Calu3 (cell line): ENCODE results near the gene BMP6. TPM values are rescaled to one million over a fixed set of nuclear protein-coding genes. Genes with fewer than 3 reads are reported as not detected.

Source experiments
- BruUV-seq: library from RNA; stranded (reverse); fragments of 400-500 nt; replicated peaks from 2 replicates; lab custom pipeline; 2021; lab: Mats Ljungman, UMichigan
- CTCF ChIA-PET: fragments of 300-600 bp; sonication (Branson Sonifier 250); formaldehyde crosslinking; loops from one replicate; lab custom pipeline; 2022; ENCODE audit warnings: antibody characterized with exemption; lab: Charles Lee
- DNase-seq: peaks from one replicate; pipeline ENCODE4 v3.0.0; 2022
- H3K27ac Mint-ChIP-seq: one replicate; pipeline ENCODE4 v1.8.0; 2022; ENCODE audit warnings: mixed read lengths; ENCODE audit not compliant: unreplicated experiment
- H3K27me3 Mint-ChIP-seq: one replicate; pipeline ENCODE4 v1.8.0; 2022; ENCODE audit warnings: mixed read lengths; ENCODE audit not compliant: unreplicated experiment
- H3K36me3 Mint-ChIP-seq: one replicate; pipeline ENCODE4 v1.8.0; 2022; ENCODE audit warnings: mild to moderate bottlenecking, moderate library complexity, mixed read lengths; ENCODE audit not compliant: insufficient read depth, unreplicated experiment
- H3K4me1 Mint-ChIP-seq: one replicate; pipeline ENCODE4 v1.8.0; 2022; ENCODE audit warnings: mild to moderate bottlenecking, low read depth, mixed read lengths; ENCODE audit not compliant: unreplicated experiment
- H3K4me3 Mint-ChIP-seq: one replicate; pipeline ENCODE4 v1.8.0; 2022; ENCODE audit warnings: mild to moderate bottlenecking, low read depth, moderate library complexity, mixed read lengths; ENCODE audit not compliant: unreplicated experiment
- H3K9me3 Mint-ChIP-seq: one replicate; pipeline ENCODE4 v1.8.0; 2022; ENCODE audit warnings: low read depth, mixed read lengths; ENCODE audit not compliant: unreplicated experiment
- CTCF ChIP-seq: fragments of 200-600 bp; IDR thresholded peaks from one replicate; pipeline ENCODE4 v1.8.0; 2022; ENCODE audit warnings: antibody characterized with exemption; ENCODE audit not compliant: unreplicated experiment
- intact Hi-C: fragments of 100-400 bp; cut with micrococcal nuclease; formaldehyde crosslinking; loops from one replicate; pipeline ENCODE4 v1.10.0; 2022; ENCODE audit not compliant: unreplicated experiment
- total RNA-seq: library from RNA; stranded (reverse); gene quantifications from 2 replicates; pipeline ENCODE4 v1.2.3, GENCODE V29; 2022

BMP6 gene
- total RNA-seq, 1 experiment from 2014 or later = 0.17 TPM

GRCh38 chr6:7731294-7731693 is 5.4 kb downstream of the BMP6 start:
- no TSS peak for BruUV-seq
- intact Hi-C loops = no loop called here
- CTCF ChIA-PET = interaction anchor here (0.7 kb wide), 1 partner anchor 1075 kb away, joined by 3 read pairs; no protein-coding TSS in a partner anchor
- DNase-seq = no peak
- Mint-ChIP-seq H3K27ac (peak overlapping the region; percentile 7), H3K27me3 (peaks cover 43% of the 10 kb centered on the region), H3K9me3 (no peaks in the 10 kb centered on the region), H3K4me3 (no peak overlapping the region), H3K36me3 (peaks cover under 1% of the 10 kb centered on the region), H3K4me1 (no peaks in the 10 kb centered on the region)
- TF ChIP-seq CTCF = no peak

GRCh38 chr6:7732228-7732627 is 6.3 kb downstream of the BMP6 start:
- no peaks in the 10 kb centered on the region for H3K4me1 Mint-ChIP-seq
- intact Hi-C loops = no loop called here
- BruUV-seq = no TSS peak
- no peak for TF ChIP-seq CTCF
- CTCF ChIA-PET = interaction anchor here (0.5 kb wide), 1 partner anchor 309 kb away, joined by 4 read pairs; no protein-coding TSS in a partner anchor
- H3K27ac Mint-ChIP-seq = no peak overlapping the region
- H3K9me3 Mint-ChIP-seq = no peaks in the 10 kb centered on the region
- peaks cover 50% of the 10 kb centered on the region for H3K27me3 Mint-ChIP-seq
- DNase-seq = no peak
- H3K36me3 Mint-ChIP-seq = no peaks in the 10 kb centered on the region
- H3K4me3 Mint-ChIP-seq = no peak overlapping the region

GRCh38 chr6:7734707-7735383 is 8.9 kb downstream of the BMP6 start:
- CTCF ChIA-PET = no interaction called here
- intact Hi-C loops = no loop called here
- Mint-ChIP-seq H3K4me1 (no peaks in the 10 kb centered on the region), H3K27ac (no peak overlapping the region), H3K36me3 (no peaks in the 10 kb centered on the region), H3K4me3 (no peak overlapping the region), H3K27me3 (peaks cover 54% of the 10 kb centered on the region), H3K9me3 (no peaks in the 10 kb centered on the region)
- TF ChIP-seq CTCF = no peak
- DNase-seq = no peak
- no TSS peak for BruUV-seq

GRCh38 chr6:7737106-7737505 is 11.2 kb downstream of the BMP6 start:
- CTCF ChIA-PET = no interaction called here
- Mint-ChIP-seq H3K27ac (no peak overlapping the region), H3K9me3 (no peaks in the 10 kb centered on the region), H3K36me3 (no peaks in the 10 kb centered on the region), H3K27me3 (peaks cover 77% of the 10 kb centered on the region), H3K4me1 (no peaks in the 10 kb centered on the region), H3K4me3 (no peak overlapping the region)
- BruUV-seq = no TSS peak
- no peak for TF ChIP-seq CTCF
- no peak for DNase-seq
- intact Hi-C loops = no loop called here
